RCC 7860 (cell line): ENCODE results near the gene NFKBIA.
A peak's percentile ranks its signal among the peaks of the same experiment; 100 is the strongest.
"Not testable (repeated sequence)": the region's sequence is repeated elsewhere in the genome, so short reads cannot be mapped to it uniquely, and the experiment has no call there.

Experiments used
- DNase-seq: peaks from one replicate; pipeline ENCODE4 v3.0.0-alpha.2; 2015; ENCODE audit warnings: low spot score
- FAIRE-seq: peaks from 2 replicates; lab custom pipeline; 2012; peaks lifted over from hg19 to GRCh38; lab: Jason Lieb, UNC

NFKBIA gene

DNA sequence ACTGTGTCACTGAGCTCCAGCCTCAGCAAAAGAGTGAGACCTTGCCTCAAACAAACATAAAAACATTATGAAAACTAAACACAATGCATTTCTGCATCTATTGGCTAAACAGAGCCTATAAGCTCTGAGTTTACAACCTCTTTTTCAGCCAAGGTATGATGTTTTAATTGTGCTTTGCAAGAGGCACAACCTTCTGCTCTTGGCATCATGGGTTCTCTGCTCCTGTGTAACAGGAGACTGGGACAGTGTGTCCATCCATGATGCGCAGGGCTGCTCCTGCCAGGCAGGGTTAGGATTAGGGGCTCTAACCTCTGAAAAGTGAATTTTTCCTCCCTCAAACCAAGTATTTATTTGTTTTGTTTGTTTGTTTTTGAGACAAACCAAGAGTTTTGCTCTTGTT is 5.0 kb upstream of the NFKBIA start:
- FAIRE-seq (no peak), DNase-seq (no peak)

DNA sequence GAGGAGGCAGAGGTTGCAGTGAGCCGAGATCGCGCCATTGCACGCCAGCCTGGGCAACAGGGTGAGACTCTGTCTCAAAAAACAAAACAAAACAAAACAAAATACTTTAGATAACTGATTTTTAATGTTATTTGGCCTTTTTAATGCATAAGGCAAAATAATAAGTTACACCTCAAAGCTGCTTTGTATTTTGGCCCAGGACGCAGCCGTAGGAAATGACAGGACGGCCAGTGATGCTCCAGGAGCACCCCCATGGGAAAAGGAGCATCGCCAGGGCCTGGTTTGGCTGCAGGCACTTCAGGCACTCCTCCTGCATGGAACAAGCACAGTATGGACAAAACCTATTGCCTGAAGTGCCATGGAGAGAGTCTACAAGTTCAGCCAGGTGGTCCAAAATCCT is 3.5 kb upstream of the NFKBIA start:
- DNase-seq: no peak
- no peak for FAIRE-seq

DNA sequence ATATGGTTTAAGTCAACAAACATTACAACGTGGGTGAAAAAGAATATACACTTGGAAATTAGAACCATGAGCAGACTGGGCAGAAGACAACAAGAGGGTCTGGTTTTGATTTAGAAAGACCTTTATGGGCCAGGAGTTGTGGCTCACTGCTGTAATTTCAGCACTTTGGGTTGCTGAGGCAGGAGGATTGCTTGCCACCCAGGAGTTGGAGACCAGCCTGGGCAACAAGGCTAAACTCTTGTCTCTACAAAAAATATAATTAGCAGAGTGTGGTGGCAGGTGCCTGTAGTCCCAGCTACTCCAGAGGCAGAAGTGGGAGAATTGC is 2.7 kb upstream of the NFKBIA start:
- FAIRE-seq: no peak
- DNase-seq: no peak

DNA sequence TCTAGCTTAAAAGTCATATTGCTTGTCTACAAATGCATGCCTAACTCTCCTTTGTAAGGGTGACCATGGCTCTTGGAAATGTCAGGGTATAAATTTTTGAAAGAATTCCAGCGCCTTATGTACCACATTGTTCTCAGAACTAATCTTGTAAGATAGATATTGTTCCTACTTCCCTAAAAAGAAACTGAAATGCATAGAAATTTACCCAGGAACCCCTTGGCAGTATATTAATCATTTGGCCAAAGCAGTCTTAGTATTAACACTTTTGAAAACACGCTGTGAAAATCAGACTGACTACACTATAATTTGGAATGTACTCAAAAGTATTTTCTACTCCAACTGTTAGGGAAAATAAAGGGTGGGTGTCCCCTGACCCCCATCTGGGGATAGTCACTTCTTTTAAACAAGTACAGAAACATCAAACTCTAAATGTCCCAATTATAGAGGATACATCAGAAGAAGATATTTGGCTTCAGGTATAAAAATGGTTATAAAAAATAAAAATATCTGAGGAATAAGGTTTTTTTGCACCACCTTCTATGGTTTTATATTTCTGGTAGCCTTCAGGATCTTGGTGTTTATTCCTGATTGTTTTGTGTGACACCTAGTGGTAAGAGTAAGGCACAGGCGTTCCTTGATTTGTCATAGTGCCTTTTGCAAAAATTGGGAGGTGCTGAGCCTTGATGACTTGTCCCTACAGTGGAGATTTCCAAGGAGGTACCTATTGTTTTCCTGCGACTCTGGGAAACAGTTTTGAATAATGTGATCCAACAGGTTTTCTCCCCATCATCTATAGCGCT is 2.2 kb upstream of the NFKBIA start:
- peak; percentile 30 for FAIRE-seq
- peak; percentile 50 for DNase-seq

DNA sequence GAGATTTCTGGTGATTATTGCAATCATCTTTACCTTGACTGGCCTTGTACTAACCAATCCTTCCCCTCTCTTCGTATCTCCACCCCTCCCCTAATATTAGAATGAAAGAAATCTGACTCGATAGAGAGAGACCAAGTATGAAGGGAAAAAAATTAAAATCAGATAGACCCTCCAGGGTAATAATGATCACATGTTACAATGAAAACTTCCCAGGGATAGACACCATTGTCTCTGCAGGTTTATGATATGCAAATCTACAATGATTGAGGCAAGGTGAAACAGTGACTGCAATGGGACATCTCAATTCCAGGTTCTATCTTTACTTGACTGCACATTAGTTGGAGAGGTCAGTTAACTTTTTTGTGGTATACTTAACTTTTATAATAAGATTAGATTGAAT is 1.5 kb upstream of the NFKBIA start:
- no peak for FAIRE-seq

DNA sequence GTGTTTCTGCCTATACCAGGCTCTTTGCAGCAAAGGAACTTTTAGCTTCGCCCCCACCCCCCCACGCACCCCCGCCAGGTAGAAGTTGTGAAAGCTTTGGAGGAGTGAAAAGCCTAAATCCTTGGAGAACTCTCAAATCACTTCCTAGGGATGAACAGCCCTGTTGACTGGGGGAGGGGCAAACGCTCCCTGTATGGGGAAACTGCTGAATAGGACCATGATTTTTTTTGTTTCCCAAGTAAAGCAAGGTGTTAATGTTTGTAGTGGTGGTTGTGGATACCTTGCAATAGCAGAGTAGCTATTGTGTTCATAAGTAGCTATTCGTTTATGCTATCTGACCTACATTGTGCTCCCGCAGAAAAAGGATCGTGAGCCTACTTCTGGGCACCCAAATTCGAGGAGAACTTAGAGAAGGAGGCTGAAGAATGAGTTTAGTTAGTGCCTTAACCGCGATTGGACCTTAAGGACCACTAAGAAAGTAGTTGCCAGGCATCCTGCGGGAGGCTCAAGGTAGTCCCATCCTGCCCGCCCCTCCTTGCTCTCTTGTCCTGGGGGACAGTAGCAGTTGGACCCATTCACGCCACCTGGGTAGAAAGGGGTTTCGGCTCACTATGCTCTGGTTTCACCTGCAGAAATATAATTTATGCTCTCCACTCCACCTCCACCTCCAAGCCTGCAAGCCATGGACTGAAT is 901 bp upstream of the NFKBIA start:
- FAIRE-seq: no peak
- no peak for DNase-seq

More for the DNA sequence above, 1.5 kb upstream of the NFKBIA start:
- no peak for DNase-seq

DNA sequence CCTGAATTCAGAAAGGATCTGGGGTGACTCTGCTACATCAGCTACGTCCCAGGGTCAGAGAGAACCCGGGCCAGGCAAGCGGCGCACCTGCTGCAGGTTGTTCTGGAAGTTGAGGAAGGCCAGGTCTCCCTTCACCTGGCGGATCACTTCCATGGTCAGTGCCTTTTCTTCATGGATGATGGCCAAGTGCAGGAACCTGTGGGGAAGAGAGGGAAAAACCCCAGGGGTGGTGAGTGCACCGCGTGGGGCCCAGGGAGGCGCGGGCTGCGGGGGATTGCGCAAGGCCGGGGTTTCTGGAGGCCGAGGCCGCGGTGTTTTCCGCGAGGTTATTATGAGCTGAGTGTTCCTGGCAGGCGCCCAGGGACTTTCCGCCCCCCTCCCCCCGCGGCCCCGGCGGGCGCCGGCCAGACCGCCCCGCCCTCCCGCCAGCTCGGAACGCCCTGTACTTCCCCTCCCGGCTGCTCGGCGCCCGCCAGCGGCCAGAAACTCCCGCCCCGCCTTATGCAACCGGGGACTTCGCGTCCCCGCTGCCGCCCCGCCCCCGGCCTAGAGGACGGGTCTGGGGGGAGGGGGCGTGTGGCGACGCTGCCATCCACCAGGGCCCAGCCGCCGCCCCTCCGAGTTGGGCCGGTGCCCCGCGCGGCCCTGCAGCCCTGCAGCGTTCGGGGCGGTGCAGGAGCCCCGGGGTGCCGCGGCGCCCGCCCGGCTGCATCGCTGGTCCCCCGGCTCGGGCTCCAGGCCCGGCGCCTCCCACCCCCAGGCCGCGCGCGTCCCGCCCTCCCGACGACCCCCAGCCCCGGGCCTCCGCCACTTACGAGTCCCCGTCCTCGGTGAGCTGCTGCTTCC is 723 bp downstream of the NFKBIA start:
- FAIRE-seq: no peak

DNA sequence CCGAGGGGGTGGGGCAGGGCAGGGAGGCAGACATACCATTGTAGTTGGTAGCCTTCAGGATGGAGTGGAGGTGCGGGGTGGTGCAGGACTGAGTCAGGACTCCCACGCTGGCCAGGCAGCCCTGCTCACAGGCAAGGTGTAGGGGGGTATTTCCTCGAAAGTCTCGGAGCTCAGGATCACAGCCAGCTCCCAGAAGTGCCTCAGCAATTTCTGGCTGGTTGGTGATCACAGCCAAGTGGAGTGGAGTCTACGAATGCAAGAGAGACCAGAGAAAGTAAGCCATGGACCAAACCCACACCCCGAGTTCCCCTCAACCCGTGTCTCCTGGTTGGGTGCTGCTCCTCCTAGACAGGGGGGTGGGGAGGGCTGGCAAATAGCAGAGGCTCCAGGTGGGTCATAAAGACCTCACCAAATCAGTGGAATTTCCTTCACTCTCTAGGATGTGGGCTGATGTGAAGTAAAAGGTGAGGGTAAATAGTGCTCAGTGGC is 1.4 kb downstream of the NFKBIA start:
- DNase-seq (no peak), FAIRE-seq (no peak)

More for the DNA sequence above, 723 bp downstream of the NFKBIA start:
- DNase-seq: peak; percentile 85

DNA sequence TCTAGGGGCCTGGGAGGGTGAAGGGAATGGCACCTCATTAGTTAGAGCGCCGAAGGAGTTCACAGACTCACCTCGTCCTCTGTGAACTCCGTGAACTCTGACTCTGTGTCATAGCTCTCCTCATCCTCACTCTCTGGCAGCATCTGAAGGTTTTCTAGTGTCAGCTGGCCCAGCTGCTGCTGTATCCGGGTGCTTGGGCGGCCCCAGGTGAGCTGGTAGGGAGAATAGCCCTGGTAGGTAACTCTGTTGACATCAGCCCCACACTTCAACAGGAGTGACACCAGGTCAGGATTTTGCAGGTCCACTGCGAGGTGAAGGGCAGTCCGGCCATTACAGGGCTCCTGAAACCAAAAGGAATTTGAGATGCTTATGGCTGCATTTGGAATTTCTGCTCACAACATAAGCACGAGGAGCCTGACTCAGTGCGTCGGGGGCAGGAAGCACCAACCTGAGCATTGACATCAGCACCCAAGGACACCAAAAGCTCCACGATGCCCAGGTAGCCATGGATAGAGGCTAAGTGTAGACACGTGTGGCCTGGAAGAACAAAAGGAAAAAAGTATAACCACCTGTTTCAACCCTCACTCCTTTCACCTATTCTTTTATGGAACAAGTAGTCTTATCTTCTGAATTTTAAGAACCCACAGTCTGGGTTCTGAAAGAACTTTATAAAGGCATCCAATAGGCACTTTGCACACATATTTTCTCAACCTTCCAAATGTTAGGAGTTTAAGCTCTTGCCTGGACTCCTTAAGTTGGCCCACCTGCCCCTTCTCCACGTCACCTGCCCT is 2.0 kb downstream of the NFKBIA start:
- FAIRE-seq: no peak
- no peak for DNase-seq

DNA sequence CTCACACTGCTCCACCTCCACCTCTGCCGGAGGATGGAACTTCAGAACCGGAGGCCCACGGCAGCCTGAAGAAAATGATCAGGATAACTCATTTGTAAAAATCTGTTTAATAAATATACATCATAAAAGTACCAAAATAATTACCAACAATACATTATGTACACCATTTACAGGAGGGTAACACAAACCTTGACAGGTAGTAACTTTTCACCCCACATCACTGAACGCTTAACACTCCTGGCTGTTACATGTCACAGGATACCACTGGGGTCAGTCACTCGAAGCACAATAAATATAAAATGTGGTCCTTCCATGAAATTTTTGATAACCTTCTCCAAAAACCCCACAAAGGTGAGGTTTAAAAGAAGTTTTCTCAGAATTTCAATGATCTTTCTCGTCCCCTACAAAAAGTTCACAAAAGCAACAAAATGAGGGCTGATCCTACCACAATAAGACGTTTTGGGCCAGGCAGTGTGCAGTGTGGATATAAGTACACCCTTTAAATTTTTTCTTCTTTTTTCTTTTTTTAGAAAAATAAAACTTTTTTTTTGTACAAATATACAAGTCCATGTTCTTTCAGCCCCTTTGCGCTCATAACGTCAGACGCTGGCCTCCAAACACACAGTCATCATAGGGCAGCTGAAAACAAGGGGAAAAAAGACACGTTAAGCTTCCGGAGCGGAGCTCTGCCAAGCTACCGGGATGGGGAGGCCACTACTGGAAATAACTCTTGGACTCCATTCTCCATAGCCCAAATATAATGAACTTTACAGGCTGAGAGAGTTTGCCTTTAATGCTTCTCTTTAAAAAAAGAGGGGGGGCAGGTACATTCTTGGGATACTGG is 2.9 kb downstream of the NFKBIA start:
- DNase-seq: no peak
- FAIRE-seq: no peak

DNA sequence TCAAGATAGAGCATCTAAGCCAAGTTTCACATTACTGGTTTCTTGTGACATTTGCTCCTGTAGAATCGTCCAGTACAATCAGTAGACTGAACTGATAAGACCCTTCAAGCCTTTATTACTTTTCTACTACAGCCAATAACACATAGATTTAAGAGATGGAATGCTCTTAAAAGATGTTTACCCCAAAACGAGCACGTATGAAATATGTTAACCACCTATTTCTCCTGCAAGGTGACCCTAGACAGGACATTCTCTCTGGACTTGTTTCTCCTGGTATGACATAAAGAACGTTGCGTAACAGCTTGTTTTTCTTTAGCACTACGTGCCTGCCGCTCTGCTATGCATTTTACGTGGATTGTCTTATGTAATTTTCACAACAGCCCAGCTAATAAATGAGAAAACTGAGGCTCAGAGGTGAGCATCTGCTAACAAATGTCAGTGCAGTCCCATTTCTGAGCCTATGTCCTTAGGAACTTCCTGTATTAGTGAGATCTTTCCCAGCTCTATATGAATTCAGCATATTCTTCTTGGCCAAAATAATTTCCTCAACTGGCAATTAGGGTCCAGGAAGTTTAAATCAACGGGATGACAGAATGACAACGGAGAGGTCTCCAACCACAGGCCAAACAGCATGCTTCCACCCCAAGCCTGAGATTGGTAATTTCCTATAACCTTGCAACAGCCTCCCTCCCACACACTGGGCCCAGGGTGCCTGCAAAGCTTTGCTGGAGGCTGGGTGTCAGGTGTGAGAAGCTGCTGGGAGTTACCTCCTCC is 3.7 kb downstream of the NFKBIA start:
- no peak for FAIRE-seq
- no peak for DNase-seq

DNA sequence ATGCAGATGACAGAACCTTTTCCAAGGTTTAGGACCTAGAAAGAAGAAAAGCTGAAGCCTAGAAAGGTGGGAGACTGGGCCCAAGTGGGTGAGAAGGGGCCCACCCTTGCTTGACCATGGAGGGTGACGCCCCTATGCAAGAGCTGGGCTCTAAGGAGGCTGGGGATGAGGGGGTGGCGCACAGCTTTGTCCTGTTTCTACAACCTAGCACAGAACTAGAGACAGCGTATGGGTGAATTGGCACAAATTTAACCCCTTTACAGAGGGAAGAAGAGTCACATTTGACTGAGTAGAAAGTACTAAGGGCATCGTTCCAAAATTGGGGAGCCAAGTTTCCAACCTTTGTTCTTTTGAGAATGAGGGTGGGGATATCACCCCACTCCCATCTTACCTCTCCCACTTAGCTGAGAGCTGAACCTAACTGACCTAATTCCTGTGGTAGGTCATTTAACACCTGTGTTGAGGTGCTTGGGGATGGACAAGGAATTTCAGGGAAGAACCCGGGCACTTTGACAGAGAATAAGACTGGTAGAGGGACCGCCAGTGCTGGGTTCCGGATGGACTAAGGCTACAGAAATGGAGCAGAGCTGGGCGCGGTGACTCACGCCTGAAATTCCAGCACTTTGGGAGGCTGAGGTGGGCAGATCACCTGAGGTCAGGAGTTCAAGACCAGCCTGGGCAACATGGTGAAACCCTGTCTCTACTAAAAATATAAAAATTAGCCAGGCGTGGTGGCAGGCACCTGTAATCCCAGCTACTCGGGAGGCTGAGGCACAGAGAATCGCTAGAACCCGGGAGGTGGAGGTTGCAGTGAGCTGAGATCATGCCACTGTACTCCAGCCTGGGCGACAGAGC is 5.2 kb downstream of the NFKBIA start:
- DNase-seq (no peak), FAIRE-seq (no peak)

DNA sequence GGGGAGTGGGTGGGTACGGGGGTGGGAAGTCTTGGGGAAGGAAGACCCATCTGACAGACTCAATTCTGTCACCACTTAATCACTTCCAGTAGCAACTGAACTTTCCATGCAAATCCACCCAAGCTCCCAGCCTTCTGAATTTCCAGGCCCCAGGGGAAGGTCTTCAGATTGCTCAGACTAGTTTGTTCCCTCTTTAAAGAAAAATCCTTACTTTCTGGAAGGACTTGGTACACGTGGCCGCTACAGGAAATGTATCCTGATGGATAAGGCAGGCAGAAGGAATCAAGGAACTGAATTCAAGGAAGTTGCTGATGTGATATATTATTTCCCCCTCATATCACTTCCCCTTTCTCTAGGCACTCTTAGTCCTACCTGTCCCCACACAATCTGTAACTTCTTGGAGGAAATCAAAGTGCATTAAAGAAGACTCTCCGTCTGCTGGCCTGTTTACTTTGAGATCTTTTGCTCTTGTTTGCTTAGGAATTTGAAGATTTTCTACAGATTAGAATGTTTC is 6.4 kb downstream of the NFKBIA start:
- FAIRE-seq: no peak

DNA sequence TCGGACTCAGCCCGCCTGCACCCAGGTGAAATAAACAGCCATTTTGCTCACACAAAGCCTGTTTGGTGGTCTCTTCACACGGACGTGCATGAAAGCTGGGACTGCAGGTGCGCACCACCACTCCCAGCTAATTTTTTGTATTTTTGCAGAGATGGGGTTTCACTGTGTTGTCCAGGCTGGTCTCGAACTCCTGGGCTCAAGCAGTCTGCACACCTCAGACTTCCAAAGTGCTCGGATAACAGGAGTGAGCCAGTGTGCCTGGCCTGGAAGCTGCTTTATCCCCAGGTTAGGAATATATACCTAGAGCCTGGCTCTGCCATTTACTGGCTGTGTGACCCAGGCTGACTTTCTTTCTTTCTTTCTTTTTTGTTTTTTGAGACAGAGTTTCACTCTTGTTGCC is 7.9 kb downstream of the NFKBIA start:
- DNase-seq, FAIRE-seq: not testable (repeated sequence)

More for the DNA sequence above, 6.4 kb downstream of the NFKBIA start:
- no peak for DNase-seq

DNA sequence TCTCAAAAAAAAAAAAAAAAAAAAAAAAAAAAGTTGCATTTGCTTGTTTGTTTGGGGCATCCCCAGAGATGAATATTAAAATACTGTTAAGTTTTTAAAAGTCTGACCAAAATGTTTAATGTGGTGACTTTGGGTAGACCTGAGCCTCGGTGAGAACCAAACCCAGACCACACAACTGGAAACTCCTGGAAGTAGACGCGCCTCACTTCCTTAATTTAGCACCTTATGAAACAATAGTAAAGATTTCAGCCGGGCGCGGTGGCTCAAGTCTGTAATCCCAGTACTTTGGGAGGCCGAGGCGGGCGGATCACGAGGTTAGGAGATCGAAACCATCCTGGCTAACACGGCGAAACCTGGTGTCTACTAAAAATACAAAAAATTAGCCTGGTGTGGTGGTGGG is 9.3 kb downstream of the NFKBIA start:
- no peak for FAIRE-seq

DNA sequence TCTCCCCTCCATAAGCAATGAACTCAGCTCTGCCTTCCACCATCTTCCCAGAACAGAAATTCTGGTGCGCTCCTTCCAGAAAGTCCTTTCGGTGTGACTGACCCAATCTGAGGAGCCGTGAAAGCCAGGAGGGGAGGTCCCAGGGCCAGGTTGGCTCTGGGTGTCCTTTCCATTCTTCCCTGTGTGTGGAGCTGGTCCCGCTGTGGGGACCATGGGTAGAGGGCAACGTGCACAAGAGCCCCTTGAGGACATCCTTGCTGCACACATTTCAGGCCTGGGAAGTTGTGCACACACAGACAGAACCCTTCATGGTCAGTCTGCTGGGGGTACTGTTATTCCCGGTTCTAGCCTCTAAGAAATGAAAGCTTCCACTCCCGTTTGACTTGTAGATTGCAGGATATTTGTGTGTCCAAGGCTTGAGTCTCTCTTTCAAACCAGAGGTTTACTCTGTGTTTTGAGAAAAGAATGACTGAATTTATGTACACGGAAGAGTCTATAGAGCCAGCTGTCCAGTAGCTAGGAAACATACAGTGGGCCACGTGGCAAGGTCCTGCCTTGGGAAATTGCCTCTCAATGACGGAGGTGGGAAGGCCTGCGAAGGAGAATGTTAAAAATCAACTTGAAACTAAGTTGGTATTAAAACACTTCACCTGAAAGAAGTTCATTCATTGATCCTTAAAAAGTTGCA is 10.1 kb downstream of the NFKBIA start:
- FAIRE-seq (no peak), DNase-seq (no peak)

More for the DNA sequence above, 9.3 kb downstream of the NFKBIA start:
- no peak for DNase-seq

DNA sequence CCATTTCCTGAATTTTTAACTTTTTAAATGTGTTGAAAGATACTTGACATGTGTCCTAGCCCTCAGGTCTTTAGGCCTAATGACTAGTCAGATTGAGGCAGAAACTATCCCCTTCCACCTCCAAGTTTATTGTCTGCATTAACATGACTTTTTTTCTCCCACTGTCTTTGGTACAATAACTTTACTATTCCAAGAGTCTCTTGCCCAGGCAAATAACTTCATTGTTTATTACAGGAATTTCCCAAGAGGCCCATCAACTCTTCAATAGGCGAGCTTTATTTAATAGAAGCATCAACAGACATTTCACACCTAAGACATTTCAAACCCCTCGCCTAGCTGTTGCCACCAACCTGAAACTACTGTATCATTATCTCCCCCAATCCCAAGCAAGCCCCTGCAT is 10.7 kb downstream of the NFKBIA start:
- FAIRE-seq (no peak), DNase-seq (no peak)
